GM19467 (cell line): ENCODE results near the gene EFNA4.

ENCODE experiments used
- ATAC-seq: cut with Tn5 transposase; IDR thresholded peaks from one replicate; pipeline ENCODE4 v1.9.1; 2021; ENCODE audit warnings: mild to moderate bottlenecking, moderate library complexity; ENCODE audit not compliant: unreplicated experiment

The EFNA4 gene

DNA sequence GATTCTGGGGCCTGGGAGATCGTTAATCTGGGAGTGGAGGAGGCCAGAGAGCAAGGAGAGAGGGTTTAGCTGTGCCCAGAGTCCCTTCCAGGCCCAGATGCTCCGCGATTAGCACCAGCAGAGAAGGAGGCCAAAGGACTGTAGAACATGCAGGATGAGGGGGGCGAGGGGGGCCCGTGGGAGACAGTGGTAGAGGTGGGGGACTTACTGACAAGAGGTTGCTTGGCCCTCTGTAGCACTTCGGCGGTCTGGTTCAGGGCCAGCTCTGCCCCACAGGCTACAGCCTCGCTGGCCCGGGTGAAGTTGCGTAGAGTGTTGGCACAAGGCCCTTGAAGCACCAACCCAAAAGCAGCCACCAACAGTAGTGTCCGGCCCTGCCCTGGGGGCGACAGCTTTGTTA lies 30.7 kb upstream of the EFNA4 start:
- ATAC-seq = no peak

DNA sequence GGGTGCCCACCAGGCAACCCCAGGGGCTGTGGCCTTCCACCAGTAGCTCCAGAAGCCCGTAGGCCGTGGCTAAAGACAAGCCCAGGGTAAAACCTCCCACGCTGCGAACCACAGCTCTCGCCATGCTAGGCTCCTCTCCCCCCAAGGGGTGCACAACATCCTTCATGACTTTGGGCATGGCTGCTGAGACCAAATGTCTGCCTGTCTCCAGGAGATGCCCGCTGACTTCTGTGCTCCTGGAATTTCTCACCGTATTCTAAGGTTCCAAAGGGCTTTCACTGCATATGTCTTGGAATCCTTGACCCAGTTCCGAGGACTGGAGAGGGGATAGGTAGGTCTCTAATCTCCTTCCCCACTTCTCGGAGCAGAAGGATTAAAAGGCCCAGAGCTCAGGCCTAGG lies 30.0 kb upstream of the EFNA4 start, which contains the start of the genes DCST1 and DCST2:
TSS of gene DCST1 (plus strand) at position 301 of the 400 bp plus-strand sequence. CDS start 213 bp downstream, outside the sequence.
TSS of gene DCST2 (minus strand) at position 258 of the 400 bp plus-strand sequence. CDS start at position 178, 80 bp downstream.
- ATAC-seq = no peak

DNA sequence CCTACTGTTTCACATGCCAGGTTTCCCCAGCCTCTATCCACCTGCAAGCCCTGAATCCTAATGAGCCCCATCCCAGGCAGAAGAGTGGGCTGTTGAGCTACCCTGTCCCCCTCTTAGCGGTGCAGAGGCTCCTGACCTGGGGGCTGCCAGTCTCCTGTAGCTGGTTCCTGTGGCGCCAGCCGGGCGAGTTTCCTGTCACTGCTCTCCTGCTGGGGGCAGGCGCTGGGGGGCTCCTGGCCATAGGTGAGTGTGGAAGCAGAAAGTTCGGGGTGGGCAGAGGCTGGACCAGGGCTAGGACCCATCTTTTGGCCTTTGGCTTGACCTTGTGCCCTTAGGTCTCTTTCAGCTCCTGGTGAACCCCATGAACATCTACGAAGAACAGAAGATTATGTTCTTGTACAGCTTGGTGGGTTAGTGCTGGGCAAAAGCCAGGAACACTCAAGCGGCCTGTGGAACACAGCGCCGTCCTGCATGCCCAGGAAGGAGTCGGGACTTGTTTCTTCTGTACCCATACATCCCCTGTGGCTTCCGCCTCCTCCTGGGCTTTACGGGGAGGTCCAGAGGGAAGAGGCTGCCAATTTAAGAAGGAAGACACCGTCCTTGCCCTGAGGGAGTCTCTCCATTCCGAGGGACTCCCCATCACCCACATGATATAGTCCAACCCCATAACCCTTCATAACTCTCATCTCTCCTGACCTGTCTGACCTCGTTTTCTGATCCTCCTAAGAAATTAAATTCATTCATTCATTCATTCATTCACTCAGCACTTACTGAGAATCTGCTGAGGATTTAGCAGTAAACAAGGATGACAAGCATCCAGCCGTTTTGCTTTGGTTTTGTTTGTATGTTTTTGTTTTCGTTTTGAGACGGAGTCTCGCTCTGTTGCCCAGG lies 29.0 kb upstream of the EFNA4 start:
- no peak for ATAC-seq

DNA sequence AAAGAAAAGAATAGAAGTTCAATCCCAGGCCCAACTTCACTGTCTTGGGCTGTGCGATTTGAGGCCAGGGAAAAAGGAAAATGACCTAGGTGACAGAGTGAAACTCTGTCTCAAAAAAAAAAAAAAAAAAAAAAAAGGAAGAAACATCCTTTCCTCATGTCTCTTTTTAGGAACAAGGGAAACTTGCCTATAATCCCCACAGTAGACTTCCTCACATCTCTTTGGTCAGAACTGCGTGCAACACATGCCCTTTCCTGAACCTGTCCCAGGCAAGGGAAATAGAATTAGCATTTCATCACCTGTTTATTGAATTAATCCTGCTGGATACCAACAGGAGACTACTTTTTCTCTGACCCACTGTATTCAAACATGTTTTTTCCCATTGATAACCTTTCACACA lies 27.6 kb upstream of the EFNA4 start:
- no peak for ATAC-seq

DNA sequence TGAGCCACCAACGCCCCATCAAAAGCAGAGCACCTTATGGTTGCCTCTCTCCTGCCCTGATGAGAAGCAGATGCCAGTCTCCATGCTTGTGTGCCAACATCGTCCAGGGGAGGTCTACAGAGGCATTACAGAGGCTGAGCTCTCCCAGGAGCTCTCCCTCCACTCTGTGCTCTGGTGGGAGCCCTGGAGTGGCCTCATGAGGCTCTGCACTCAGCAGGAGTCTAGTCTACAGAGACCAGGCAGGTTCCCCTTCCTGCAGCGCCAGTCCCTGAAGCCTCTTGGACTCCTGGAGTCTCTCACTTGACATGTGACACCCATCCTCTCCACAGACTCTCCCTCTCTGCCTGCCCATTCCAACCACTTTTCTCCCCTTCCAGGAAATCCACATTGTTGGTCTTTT lies 26.5 kb upstream of the EFNA4 start:
- ATAC-seq = no peak

DNA sequence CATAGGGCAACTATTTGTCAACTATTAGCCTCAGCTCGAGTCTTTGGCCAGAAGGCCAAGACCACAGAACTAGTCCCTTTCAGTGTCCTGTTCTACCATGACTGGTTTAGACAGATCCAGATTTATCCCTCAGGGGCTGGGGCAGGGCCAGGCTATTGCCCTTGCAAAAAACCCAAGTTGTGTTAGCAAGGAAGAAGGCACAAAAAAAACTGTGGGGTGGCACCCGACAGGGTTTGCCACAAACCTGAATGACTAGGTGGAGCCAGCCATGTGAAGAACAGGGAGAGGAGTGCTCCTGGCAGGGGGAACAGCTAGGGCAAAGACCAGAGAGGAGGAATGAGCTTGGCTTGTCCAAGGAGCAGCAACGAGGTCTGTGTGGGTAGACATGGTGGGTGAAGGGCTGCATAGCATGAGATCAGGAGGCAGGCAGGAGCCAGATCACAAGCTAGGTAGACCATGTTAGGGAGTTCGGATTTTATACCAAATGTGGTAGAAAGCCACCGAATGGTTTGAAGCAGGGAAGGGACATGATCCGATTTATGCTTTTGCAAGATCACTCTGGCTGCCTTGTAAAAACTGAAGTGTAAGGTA lies 25.6 kb upstream of the EFNA4 start:
- ATAC-seq = no peak

DNA sequence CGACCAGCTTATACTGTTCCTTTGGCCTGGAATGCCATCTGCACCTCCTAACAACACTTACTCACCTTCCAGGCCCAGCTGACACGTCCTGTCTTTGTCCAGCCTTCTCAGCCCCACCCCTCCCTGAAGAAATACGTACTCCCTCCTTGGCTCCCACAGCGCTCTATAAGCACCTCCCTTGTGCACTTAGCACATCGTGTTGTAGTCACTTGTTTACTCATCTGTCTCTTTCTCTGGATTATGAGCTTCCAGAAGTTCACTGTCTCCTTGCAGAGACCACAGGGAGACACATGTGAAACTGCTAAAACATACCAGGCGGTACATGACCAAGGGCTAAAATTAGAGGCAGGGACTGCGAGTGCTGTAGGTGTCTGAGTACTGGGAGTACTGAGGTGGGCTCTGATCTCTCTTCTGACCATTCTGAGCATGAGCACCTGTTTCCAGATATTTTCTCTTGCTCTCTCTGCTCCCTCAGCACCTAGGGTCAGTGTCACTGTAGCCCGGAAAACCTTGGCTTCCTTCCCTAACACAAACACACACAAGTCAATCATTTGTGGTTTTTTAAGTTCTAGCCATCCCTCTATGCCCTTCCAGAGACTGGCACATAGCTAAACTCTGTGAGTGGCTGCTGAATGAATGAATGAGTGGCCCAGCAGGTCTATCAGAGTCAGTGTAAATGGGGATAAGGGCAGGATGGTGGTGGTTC lies 24.8 kb upstream of the EFNA4 start:
- ATAC-seq = no peak

DNA sequence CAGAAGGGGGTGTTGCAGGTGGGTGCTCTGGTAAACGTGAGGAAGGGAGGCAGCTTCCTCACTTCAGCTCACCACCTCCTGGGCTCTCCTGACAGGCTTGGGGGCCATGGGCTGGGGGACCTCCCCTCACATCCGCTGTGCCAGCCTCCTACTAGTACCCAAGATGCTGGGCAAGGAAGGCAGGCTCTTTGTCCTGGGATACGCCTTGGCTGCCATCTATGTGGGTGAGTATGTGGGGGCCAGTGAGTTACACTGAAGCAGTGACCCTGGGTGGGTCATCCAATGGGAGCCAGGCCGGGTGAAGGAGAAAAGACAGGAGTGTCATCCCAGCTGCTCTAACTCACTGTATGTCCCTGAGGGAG lies 24.3 kb upstream of the EFNA4 start:
- ATAC-seq = no peak

DNA sequence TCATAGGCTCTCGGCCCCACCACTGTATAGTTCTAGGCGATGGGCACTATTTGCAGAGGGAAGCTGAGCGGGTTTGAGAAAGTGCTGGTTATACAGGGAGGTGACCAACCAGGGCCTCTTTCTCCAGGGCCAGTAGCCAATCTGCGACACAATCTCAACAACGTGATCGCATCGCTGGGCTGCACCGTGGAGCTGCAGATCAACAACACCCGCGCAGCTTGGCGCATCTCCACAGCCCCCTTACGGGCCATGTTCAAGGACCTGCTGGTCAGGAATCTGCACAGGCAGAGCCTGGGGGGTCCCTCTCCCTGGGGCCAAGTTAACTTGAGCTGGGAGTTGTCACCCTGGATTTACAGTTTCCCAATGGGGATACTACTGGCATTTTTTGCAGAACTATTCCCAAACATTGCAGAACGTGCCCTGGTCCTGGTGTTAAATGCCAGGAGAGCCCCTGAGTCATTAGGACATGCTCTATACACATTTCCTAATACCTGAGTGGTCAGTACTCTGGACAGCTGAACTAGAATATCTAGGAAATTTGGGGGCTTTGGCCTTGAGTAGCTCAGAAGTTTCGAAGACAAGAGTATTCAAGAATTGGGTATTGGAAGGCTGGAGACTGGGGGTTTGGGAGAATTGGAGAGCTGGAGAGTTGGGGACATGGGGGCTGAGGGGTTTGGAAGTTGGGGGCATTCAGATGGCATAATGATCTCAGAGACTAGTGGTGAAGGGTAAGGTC lies 23.0 kb upstream of the EFNA4 start:
- no peak for ATAC-seq

DNA sequence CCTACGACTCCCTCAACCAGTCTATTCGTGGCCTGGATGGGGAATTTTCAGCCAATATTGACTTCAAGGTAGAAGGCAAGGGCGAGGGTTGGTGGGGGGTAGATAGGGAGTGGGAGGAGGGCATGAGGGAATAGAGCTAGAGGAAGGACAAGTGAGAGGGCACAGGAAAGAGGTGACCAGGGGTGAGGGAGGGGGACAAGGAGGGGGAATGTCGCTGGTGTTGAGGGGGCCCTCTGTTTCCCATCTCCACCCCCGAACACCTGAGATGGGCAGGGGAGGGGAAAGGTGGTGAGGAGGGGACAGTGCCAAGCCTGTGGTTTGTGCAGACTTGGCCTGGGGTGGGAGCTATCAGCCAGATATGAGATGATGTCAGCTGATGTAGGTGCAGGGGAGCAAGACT lies 20.8 kb upstream of the EFNA4 start:
- ATAC-seq = no peak

DNA sequence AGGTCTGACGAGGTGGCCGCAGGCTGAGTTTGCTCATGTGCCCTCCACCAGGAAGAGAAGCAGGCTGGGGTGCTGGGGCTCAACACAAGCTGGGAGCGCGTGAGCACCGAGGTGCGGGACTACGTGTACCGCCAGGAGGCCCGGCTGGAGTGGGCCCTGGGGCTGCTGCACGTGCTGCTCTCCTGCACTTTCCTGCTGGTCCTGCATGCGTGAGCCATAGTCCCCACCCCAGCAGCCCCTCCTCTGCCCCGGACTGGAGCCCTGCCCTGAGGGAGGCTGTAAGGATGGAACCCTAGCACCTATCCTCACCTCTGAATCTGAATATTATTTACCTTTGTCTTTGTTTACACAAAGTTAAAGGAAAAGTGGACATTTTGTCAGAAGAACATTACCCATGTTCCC lies 20.2 kb upstream of the EFNA4 start:
- ATAC-seq = no peak

DNA sequence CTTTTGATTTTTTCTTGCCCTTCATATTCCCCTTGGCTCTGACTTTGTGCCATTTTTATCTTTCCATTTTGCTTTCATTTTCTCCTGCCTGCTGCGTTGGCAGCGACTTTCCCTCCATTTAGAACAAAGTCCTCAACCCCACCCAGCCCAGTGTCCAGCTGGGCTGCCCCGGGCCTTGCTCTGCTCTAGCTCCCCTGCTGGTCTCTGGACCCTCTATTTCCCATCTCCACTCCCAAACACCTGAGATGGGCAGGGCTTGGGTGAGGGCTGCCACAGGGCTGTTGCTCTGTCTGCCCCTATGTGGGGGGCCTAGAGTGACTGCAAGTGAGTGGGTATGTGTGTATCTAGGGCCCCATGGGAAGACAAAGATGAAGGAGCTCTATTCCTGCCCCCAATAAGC lies 19.7 kb upstream of the EFNA4 start:
- ATAC-seq = no peak

DNA sequence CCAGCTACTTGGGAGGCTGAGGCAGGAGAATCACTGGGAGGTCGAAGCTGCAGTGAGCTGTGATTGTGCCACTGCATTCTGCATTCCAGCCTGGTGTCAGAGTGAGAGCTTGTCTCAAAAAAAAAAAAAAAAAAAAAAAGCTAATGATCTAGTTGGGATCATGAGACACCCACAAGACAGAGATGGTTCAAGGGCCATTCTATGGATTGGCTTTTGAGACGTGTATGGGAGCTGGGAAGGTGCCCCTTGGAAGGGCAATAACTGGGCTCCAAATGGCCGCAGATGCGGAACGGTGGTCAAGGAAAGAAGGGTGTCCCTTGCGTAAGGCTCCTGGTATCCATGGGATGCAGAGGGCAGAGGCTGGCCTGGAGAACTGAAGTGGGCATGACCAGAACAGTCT lies 19.2 kb upstream of the EFNA4 start:
- ATAC-seq = no peak

DNA sequence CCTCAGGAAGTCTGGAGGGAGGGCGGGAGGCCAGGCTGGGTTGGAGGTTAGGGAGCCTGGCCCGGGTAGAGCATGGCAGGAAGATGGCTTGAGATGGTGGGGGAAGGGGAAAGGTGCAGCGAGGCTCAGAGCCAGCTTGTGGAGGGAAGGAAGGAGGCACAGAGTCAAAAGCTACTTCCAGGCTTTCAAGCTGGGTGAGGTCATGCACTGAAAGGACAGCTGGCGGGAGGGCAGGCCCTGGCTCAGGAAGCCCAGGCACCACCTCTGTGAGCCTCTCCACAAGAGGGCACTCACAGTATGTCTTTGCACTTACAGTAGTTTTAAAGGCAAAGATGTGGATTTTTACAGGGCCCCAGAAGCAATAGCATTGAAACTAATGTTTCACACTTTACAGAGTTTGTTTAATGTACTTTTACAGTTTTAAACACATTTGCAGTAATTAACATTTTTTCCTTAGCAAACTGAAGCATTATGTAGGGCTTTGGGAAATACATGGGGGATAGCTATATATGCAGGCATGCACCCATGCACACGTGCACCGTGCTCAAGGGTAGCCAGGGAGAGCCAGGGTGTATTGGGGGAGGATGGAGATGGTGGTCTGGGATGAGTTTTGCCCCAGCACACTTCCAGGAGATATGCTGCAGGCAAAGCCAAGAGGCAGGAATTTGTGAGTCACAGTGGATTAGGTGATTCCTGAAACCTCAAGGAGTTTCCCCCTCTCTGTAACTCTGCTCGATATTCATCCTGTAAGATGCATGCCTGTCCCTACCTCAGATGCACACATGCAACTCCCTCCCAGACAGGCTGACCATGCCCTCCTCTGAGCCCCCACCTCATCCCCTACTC lies 18.5 kb upstream of the EFNA4 start:
- no peak for ATAC-seq

DNA sequence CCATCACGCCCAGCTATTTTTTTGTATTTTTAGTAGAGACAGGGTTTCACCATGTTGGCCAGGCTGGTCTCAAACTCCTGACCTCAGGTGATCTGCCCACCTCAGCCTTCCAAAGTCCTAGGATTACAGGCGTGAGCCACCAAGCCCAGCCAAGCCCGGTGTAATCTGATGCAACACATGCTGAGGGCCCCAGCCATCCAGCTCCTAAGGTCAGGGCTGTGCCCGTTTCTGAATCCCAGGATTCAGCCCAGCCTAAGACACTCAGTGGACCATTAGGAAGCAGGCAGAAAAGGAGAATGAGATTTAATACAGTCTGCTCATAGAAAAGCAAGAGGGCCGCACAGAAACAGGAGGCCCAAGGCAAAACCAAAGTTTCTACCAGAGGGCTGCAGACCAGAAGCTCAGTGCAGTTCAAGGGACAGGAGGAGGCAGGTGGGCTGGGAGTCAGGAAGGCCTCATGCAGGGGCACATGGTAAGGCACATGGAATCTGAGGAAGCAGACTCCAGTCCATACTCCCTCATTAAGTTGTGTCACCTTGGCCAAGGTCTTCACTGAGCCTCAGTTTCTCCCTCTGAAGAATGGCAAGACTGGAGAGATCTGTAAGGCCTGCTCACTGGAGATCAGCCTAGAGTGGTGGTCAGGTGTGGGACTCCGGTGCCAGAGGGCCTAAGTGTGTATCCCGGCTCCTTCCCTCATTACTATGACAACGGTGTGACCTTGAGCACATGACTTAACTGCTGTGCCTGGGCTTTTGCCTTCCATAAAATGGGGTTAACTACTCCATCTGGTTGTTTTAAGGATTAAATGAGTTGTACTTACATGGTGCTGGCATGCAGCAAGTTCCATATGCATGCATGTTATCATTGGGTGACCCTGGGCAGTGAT lies 14.8 kb upstream of the EFNA4 start:
- no peak for ATAC-seq

DNA sequence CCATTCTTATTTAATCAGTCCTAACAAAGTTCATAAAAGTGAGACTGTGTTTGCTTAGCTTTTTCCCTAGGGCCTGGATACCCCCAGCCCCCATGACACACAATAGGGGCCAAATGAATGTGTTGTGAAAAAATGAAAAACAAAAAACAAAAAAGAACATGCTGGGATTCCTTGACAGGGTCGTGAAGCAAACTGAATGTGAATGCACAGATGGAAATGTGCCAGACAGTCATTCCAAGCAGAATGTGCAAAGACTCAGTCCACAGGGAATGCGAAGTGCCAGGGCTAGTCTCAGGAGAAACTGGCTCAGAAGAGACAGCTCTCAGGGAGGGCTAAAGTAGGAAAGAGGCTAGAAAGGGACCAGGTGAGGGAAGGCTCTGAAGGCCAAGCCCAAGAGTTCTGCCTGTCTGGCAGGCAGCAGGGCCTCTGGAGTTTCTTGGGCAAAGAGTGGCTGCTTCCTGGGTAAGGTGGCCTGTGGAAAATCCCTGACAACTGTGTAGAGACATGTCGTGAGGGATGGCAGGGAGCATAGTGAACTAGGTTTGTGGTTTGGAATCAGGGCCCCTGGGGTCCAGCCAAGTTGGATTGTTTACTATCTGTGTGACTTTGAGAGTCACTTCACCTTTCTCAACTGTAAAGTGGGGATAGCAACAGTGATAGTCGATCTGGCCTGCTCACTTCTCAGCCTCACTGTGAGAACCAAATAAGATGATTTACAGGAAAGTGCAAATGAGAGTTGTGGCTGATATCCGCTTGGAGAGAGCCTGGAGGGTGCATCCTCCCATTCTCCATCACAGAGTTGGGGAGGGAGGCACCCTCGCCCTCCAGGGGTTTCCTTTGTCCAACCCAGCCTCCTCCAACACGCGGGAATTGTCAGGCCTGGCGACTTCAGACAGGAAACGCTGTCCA lies 13.6 kb upstream of the EFNA4 start:
- no peak for ATAC-seq

DNA sequence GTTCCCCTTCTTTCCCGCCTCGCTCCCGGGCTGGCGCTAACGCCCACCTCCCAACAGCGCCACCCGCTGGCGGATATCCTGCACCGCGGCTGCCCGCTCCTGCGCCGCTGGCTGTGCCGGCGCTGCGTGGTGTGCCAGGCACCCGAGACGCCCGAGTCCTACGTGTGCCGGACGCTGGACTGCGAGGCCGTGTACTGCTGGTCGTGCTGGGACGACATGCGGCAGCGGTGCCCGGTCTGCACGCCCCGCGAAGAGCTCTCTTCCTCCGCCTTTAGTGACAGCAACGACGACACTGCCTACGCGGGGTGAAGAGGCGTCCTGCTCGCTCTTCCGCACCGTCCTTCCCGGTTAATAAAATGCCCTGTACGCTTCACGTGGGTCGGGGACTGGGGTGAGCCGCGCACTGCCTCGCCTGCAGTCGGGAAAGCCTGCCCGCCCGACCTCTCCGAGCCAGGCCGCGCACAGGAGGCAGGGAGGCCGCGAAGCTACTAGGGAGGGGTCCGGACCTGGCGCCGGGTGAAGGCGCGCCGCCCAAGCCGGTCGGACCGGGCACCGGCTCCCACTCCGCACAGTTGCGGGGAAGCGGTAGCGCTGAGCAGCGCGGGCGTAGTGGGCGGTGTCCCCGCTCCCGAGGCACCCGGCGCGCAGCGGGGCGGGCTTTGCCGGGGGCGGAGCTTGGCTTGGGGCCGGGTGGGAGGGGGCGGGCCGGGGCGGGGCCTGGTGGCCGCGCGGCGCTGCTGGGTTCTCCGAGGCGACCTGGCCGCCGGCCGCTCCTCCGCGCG lies 12.8 kb upstream of the EFNA4 start, which contains the start of gene ADAM15:
TSS of gene ADAM15 (plus strand) at position 757 of the 782 bp plus-strand sequence. CDS start 71 bp downstream, outside the sequence.
- ATAC-seq = peak; percentile 46
